GM12873 (cell line): ENCODE data around the gene ZMYM5.
A peak's percentile ranks its signal among the peaks of the same experiment; 100 is the strongest.

Source experiments
- CTCF ChIP-seq: IDR thresholded peaks from 2 replicates; pipeline ENCODE4 v1.5.1; 2012; ENCODE audit warnings: low read depth, mild to moderate bottlenecking, moderate library complexity, low read length, control low read depth; ENCODE audit not compliant: insufficient read depth; ENCODE audit errors: missing control alignments

The ZMYM5 gene

GRCh38 chr13:19845758-19846157 lies 17.7 kb downstream of the ZMYM5 start:
- TF ChIP-seq CTCF = no peak

DNA sequence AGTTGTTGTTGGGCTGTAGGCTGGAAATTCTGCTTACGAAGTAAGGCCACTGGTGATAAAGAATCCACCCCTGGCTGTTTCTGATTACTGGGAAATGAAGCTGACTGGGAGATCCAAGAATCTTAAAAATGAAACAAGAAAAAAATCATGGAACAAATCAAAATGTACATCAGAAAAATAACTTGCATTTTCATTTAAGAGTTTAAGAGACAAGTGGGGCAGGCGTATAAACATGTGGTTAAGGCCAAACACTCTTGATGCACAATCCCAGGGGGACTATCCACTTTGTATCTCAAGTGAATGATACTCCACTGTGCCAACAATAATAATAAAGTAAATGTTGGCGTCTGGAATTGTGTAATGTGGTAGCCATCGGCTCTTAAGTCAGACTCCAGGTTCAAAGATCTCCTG lies 24.6 kb downstream of the ZMYM5 start:
- TF ChIP-seq CTCF = no peak

GRCh38 chr13:19836472-19836871 lies 27.0 kb downstream of the ZMYM5 start:
- no peak for TF ChIP-seq CTCF

DNA sequence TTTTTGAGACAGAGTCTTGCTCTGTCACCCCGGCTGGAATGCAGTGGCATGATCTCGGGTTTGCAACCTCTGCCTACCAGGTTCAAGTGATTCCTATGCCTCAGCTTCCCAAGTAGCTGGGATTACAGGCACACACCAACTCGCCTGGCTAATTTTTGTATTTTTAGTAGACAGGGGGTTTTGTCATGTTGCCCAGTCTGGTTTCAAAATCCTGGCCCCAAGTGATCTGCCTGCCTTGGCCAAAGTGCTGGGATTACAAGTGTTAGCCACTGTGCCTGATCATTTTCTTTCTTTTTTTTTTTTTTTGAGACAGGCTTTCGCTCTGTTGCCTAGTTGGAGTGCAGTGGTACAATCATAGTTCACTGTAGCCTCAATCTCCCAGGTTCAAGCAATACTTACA lies 28.7 kb downstream of the ZMYM5 start:
- TF ChIP-seq CTCF = no peak

DNA sequence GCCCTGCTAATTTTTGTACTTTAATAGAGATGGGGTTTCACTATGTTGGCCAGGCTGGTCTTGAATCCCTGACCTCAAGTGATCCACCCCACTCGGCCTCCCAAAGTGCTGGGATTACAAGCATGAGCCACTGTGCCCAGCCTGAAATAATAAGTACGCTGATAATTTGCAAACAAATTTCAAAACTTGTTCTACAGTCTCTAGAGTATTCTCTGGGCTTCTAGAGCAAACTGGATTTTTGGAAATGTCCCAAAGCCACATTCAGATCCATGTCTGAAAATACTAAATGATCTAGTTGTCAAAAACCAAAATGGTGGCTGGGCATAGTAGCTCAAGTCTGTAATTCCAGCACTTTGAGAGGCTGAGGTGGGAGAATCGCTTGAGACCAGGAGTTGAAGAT lies 40.8 kb downstream of the ZMYM5 start:
- no peak for TF ChIP-seq CTCF

DNA sequence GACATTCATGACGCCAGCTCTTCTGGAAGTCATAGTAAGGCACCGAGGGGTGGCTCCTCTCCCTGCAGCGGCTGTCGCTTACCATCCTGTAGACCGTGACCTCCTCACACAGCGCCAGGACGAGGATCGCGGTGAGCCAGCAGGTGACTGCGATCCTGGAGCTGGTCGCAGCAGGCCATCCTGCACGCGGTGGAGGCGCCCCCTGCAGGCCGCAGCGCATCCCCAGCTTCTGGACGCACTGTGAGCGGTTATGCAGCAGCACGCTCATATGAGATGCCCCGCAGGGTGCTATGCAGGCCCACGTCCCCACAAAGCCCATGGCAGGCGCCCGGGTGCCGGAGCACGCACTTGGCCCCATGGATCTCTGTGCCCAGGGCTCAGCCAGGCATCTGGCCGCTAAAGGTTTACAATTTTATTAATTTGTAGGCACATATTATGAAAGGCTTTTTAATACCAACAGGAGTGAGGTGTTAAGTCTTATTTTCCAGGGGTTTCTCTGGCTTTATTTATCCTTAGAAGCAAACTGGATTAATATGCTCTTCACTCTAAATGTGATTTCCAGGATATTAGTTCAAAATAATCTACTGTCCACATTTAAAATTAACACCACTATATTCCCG lies 45.1 kb downstream of the ZMYM5 start:
- TF ChIP-seq CTCF = peak; percentile 76

DNA sequence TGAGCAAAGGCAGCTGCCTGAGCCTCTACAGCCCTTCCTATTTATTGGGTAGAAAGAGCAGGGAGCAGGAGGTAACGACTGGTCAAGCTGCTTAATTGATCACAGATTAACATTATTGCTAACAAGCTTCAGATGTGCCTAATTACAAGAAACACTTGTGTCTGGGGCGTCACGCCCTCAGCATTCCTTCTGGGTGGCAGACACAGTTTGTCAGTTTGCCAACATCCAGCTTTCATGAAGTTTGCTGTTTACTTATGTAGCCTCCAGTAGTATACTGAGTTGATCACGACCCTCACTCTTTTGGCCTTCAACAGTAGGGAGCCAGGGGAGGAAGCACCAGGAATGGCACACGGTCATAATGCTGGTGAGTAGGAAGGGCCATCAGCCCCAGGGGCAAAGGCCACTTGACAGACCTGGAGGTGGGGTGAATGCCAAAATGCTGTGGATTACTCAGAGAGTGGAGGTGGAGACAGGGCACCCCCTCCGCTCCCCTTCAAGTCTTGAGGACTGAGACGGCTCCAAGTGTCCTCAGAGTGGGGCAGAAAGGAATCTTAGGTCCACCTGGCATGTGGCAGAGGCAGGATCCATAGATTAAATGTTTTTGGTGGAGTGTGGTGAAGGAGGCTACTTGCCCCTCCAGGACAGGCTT lies 45.8 kb downstream of the ZMYM5 start:
- TF ChIP-seq CTCF = no peak
